ENCODE measurements around the gene LIMS4. TPM values are rescaled to one million over a fixed set of nuclear protein-coding genes. Genes with fewer than 3 reads are reported as not detected.
"Not testable (repeated sequence)": the region's sequence is repeated elsewhere in the genome, so short reads cannot be mapped to it uniquely, and the experiment has no call there.

The LIMS4 gene
- total and polyA plus RNA-seq, 9 donors, result 2.6 to 4.6 (median 3.2) TPM

GRCh38 chr2:110476952-110477351, 4.3 kb upstream of the LIMS4 start:
- H3K9me3 ChIP-seq (replicated peaks; ENCODE audit: control insufficient read depth, low read depth, low read length); H3K27me3 ChIP-seq (ENCODE audit: control insufficient read depth, insufficient read depth, low read length); H3K4me3 ChIP-seq (ENCODE audit: low read length); H3K36me3 ChIP-seq (ENCODE audit: control insufficient read depth, insufficient read depth, low read length); H3K27ac ChIP-seq (ENCODE audit: low read length); DNase-seq; H3K4me1 ChIP-seq (ENCODE audit: control insufficient read depth, insufficient read depth, low read length): not testable (repeated sequence)
- WGBS (ENCODE audit: insufficient coverage), result no CpG with 5 or more reads among the region's 6 CpGs

DNA sequence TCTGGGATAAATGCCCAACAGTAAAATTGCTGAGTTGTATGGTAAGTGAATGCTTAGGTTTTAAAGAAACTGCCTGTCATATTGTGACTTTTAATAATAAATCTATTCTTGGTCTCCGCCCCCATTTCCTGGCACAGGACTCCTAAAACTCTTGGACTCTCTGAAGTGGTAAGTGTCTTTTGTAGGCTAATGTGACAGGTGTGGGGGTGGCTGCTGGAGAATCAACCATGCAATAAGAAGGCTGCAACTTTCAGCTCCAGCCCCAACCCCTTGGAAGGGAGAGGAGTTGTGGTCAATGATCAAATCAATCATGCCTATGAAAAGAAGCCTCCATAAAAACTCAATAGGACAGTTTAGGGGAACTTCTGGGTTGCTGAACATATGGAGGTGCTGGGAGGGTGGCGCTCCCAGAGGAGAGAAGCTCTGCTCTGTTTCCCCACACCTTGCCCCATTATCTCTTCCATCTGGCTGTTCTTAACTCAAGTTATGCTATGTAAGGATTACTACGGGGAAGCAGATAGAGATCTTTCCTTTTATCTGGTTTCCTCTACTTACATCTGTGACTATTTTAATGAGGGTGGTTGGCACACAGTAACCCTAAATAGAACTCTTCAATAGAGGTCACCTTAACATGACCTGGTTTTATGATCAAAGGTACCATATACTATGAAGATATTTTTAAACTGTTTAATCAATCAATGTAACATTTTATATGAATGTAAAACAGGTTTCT, 3.2 kb upstream of the LIMS4 start:
- H3K4me1 ChIP-seq (ENCODE audit: control insufficient read depth, insufficient read depth, low read length); H3K9me3 ChIP-seq (replicated peaks; ENCODE audit: control insufficient read depth, low read depth, low read length); H3K36me3 ChIP-seq (ENCODE audit: control insufficient read depth, insufficient read depth, low read length); H3K27me3 ChIP-seq (ENCODE audit: control insufficient read depth, insufficient read depth, low read length); DNase-seq; H3K4me3 ChIP-seq (ENCODE audit: low read length); H3K27ac ChIP-seq (ENCODE audit: low read length): not testable (repeated sequence)
- WGBS (ENCODE audit: insufficient coverage), result no CpG with 5 or more reads among the region's 3 CpGs

DNA sequence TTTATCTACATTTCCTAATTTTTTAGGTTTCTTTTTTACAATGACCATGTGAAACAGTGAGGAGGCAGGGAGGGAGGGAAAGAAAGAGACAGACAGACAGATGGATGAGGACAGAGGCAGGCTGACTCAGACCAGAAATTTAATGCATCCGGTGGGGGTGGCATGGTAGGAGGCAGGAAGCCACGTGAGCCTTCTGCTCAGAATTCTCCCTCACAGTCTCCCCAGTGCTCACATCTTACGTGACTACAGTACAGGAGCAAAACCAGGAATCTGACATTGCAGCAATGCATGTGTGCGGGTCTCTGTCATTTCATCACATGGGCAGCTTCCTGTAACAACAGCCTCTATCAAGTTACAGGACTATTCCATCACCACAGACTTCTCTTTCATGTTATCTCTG, 2.3 kb upstream of the LIMS4 start:
- not testable (repeated sequence) for H3K36me3 ChIP-seq (ENCODE audit: control insufficient read depth, insufficient read depth, low read length); DNase-seq; H3K27ac ChIP-seq (ENCODE audit: low read length); H3K9me3 ChIP-seq (replicated peaks; ENCODE audit: control insufficient read depth, low read depth, low read length); H3K4me3 ChIP-seq (ENCODE audit: low read length); H3K4me1 ChIP-seq (ENCODE audit: control insufficient read depth, insufficient read depth, low read length); H3K27me3 ChIP-seq (ENCODE audit: control insufficient read depth, insufficient read depth, low read length)
- no CpG with 5 or more reads among the region's 4 CpGs for WGBS (ENCODE audit: insufficient coverage)

- H3K27me3 ChIP-seq (ENCODE audit: control insufficient read depth, insufficient read depth, low read length); H3K4me3 ChIP-seq (ENCODE audit: low read length); H3K9me3 ChIP-seq (replicated peaks; ENCODE audit: control insufficient read depth, low read depth, low read length); H3K27ac ChIP-seq (ENCODE audit: low read length); DNase-seq; H3K4me1 ChIP-seq (ENCODE audit: control insufficient read depth, insufficient read depth, low read length); H3K36me3 ChIP-seq (ENCODE audit: control insufficient read depth, insufficient read depth, low read length): not testable (repeated sequence)
- WGBS (ENCODE audit: insufficient coverage), result no CpG with 5 or more reads among the region's 3 CpGs
Observed at GRCh38 chr2:110473059-110473358, 393 bp upstream of the LIMS4 start.

DNA sequence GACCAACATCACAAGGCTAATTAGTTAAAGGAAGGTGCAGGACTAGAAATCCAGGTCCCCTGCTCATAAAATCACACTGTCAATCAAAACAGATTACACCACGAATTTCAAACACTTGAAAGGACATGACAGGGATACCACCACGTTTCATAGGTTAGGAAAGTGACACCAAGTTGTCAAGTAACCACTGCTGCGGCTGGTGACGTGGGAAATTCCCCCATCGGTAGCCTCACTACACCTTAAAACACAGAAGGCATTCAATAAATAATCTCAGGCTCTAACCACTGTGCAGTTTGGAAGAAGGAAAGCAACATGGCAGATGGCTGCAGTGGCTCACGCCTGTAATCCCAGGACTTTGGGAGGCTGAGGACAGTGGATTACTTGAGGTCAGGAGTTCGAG, 3.7 kb downstream of the LIMS4 start:
- H3K36me3 ChIP-seq (ENCODE audit: control insufficient read depth, insufficient read depth, low read length); H3K4me1 ChIP-seq (ENCODE audit: control insufficient read depth, insufficient read depth, low read length); H3K27ac ChIP-seq (ENCODE audit: low read length); H3K9me3 ChIP-seq (replicated peaks; ENCODE audit: control insufficient read depth, low read depth, low read length); DNase-seq; H3K4me3 ChIP-seq (ENCODE audit: low read length); H3K27me3 ChIP-seq (ENCODE audit: control insufficient read depth, insufficient read depth, low read length): not testable (repeated sequence)
- no CpG with 5 or more reads among the region's 7 CpGs for WGBS (ENCODE audit: insufficient coverage)

DNA sequence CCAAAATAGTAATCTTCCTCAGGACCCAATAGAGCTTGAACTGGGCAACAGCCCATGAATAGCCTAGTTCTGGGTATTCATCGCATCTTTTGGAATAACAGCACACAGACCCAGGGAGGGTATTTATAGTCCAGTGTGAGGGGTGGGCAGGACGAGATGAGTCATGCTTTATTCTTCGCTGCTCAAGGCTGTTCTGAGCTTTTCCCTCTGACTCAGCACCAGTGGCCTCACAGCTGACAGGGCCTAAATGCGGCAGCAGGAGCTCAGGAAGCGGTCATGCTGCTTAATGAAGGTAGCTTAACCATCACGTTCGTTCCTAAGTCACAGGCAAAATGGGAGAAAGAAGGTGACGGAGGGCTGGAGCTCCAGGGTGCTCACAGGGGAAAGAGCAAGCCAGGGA, 7.3 kb downstream of the LIMS4 start:
- not testable (repeated sequence) for H3K36me3 ChIP-seq (ENCODE audit: control insufficient read depth, insufficient read depth, low read length); H3K4me3 ChIP-seq (ENCODE audit: low read length); DNase-seq; H3K4me1 ChIP-seq (ENCODE audit: control insufficient read depth, insufficient read depth, low read length); H3K27me3 ChIP-seq (ENCODE audit: control insufficient read depth, insufficient read depth, low read length); H3K9me3 ChIP-seq (replicated peaks; ENCODE audit: control insufficient read depth, low read depth, low read length); H3K27ac ChIP-seq (ENCODE audit: low read length)
- no CpG with 5 or more reads among the region's 8 CpGs for WGBS (ENCODE audit: insufficient coverage)

GRCh38 chr2:110462458-110462857, 10.2 kb downstream of the LIMS4 start:
- not testable (repeated sequence) for DNase-seq; H3K27me3 ChIP-seq (ENCODE audit: control insufficient read depth, insufficient read depth, low read length); H3K27ac ChIP-seq (ENCODE audit: low read length); H3K36me3 ChIP-seq (ENCODE audit: control insufficient read depth, insufficient read depth, low read length); H3K4me3 ChIP-seq (ENCODE audit: low read length); H3K9me3 ChIP-seq (replicated peaks; ENCODE audit: control insufficient read depth, low read depth, low read length); H3K4me1 ChIP-seq (ENCODE audit: control insufficient read depth, insufficient read depth, low read length)
- WGBS (ENCODE audit: insufficient coverage), result no CpG with 5 or more reads among the region's 2 CpGs

DNA sequence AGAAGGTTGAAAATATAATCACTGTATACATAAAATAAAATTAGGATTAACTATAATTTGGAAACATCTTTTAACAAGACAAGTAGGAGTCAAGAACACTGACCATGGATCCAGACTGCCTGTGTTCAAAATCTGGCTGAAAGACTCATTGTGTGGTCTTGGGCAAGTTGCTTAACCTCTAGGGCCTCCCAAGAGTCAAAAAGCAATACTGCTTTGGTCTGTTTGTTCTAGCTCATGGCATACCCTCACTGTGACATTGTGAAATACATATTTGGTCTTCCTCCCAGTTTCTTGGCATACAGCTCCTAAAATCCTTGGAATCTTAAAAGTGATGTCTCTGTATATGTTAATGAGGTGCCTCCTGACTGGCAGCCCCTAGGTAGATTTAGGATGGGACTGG, 12.3 kb downstream of the LIMS4 start:
- not testable (repeated sequence) for H3K27me3 ChIP-seq (ENCODE audit: control insufficient read depth, insufficient read depth, low read length); DNase-seq

DNA sequence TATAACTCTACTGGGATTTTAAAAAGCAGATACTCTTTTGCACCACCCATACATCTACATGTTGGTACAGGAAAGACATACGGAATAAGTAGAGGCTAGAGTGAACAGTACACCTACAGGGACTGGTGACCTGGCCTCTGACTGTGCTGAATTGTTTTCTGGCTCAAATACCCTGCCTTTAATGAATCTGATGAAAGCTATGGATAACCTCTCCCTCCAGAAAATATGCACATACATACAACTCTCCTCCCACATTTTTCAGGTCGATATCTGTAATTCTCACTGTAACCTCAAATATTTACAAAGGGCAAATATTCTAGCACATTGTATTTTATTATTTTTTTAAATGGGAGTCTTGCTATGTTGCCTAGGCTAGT, 15.4 kb downstream of the LIMS4 start:
- not testable (repeated sequence) for H3K4me1 ChIP-seq (ENCODE audit: control insufficient read depth, insufficient read depth, low read length); H3K27me3 ChIP-seq (ENCODE audit: control insufficient read depth, insufficient read depth, low read length); H3K4me3 ChIP-seq (ENCODE audit: low read length); H3K36me3 ChIP-seq (ENCODE audit: control insufficient read depth, insufficient read depth, low read length); H3K27ac ChIP-seq (ENCODE audit: low read length); DNase-seq; H3K9me3 ChIP-seq (replicated peaks; ENCODE audit: control insufficient read depth, low read depth, low read length)
- no CpG with 5 or more reads among the region's 2 CpGs for WGBS (ENCODE audit: insufficient coverage)

More for the DNA sequence above, 12.3 kb downstream of the LIMS4 start:
- not testable (repeated sequence) for H3K36me3 ChIP-seq (ENCODE audit: control insufficient read depth, insufficient read depth, low read length); H3K27ac ChIP-seq (ENCODE audit: low read length); H3K9me3 ChIP-seq (replicated peaks; ENCODE audit: control insufficient read depth, low read depth, low read length); H3K4me3 ChIP-seq (ENCODE audit: low read length); H3K4me1 ChIP-seq (ENCODE audit: control insufficient read depth, insufficient read depth, low read length)

DNA sequence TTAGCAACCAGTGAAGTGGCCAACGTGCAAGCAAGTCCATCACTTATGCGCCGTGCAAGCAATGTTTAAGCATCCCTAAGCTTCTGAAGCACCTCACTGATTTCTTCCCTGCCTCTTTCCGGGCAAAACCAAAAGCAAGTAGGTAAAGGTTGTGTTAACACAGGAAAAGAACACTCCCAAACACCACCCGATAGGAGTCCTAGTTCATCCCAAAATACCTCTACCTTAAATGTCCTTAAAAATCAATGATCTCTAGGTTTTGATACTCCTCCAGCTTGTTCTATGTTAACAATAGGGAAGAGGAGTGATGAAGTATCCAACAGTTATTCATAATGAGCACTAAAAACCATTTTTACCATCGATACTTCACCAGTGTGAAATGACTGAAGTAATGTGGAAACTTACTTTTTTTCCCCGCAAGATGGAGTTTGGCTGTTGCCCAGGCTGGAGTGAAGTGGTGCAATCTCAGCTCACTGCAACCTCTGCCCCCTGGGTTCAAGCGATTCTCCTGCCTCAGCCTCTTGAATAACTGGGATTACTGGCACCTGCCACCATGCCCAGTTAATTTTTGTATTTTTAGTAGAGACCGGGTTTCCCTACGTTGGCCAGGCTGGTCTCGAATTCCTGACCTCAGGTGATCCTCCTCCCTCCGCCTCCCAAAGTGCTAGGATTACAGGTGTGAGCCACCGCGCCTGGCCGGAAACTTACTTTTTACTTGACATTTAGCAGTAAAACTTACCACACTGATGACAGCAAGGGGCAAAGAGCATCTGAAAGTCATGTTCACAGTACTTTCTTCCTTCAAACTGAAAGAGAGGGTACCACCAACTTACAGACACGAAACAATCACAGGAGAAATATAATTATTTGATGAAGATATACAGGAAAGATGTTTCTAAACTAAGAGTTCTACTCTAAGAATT, 16.1 kb downstream of the LIMS4 start:
- H3K27me3 ChIP-seq (ENCODE audit: control insufficient read depth, insufficient read depth, low read length); H3K9me3 ChIP-seq (replicated peaks; ENCODE audit: control insufficient read depth, low read depth, low read length); H3K36me3 ChIP-seq (ENCODE audit: control insufficient read depth, insufficient read depth, low read length); H3K27ac ChIP-seq (ENCODE audit: low read length); H3K4me3 ChIP-seq (ENCODE audit: low read length); H3K4me1 ChIP-seq (ENCODE audit: control insufficient read depth, insufficient read depth, low read length); DNase-seq: not testable (repeated sequence)
- no CpG with 5 or more reads among the region's 16 CpGs for WGBS (ENCODE audit: insufficient coverage)
